ENCODE data around the gene RBBP4.

Gene RBBP4

GRCh38 chr1:32724678-32725614 is 73.9 kb downstream of the RBBP4 start:
- no peak for TF ChIP-seq CTCF (IDR thresholded peaks at IDR 0.05; ENCODE audit: insufficient read depth, missing control alignments)
- no peak for DNase-seq (ENCODE audit: insufficient read length, low spot score)
- FAIRE-seq: no peak

GRCh38 chr1:32725615-32725982 is 74.6 kb downstream of the RBBP4 start:
- no peak for TF ChIP-seq CTCF (IDR thresholded peaks at IDR 0.05; ENCODE audit: insufficient read depth, missing control alignments)
- FAIRE-seq (no peak), DNase-seq (ENCODE audit: insufficient read length, low spot score) (no peak)

DNA sequence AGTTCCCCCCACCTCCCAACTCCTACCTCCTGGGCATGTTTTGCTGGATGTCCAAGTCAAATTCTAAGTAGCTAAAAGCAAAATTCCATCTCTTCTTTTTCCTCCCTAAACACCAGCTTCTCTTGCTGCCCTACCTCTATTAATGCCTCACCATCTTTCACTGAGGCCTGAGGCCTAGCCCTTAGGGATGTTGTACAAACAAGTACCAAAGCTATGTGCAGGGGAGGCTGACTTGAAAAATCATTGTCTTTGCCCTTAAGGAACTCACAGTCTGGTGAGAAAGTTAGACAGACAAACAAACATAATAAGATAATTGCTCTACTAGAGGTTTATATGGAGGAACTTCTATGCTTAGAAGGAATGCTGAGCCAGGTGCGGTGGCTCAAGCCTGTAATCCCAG is 76.9 kb downstream of the RBBP4 start:
- TF ChIP-seq CTCF (IDR thresholded peaks at IDR 0.05; ENCODE audit: insufficient read depth, missing control alignments): no peak
- FAIRE-seq (no peak), DNase-seq (ENCODE audit: insufficient read length, low spot score) (no peak)

- no peak for TF ChIP-seq CTCF (IDR thresholded peaks at IDR 0.05; ENCODE audit: insufficient read depth, missing control alignments)
- FAIRE-seq (no peak), DNase-seq (ENCODE audit: insufficient read length, low spot score) (no peak)
These were observed 77.5 kb downstream of the RBBP4 start for GRCh38 chr1:32728413-32729077.

GRCh38 chr1:32729254-32730046 is 78.4 kb downstream of the RBBP4 start:
- DNase-seq (ENCODE audit: insufficient read length, low spot score): no peak

More at GRCh38 chr1:32729254-32730046, 78.4 kb downstream of the RBBP4 start:
- no peak for FAIRE-seq
- TF ChIP-seq CTCF (IDR thresholded peaks at IDR 0.05; ENCODE audit: insufficient read depth, missing control alignments): no peak
